IgD-negative memory B cell (primary cell): Measurements from ENCODE around the gene FSCN2. TPM values are rescaled to one million over a fixed set of nuclear protein-coding genes. Genes with fewer than 3 reads are reported as not detected.

Experiments used
- H3K27ac Mint-ChIP-seq, 3 donors: one replicate each; pipeline ENCODE4 v1.8.0; 2020 to 2022; ENCODE audit warnings: mild to moderate bottlenecking in 3 of 3, mixed read lengths in 3 of 3, moderate library complexity in 1 of 3
- H3K27me3 Mint-ChIP-seq: one replicate; pipeline ENCODE4 v1.8.0; 2021; ENCODE audit warnings: mixed read lengths
- H3K36me3 Mint-ChIP-seq: one replicate; pipeline ENCODE4 v1.8.0; 2020; ENCODE audit warnings: mild to moderate bottlenecking, mixed read lengths
- H3K4me1 Mint-ChIP-seq, 3 donors: one replicate each; pipeline ENCODE4 v1.8.0; 2020 to 2022; ENCODE audit warnings: mixed read lengths in 3 of 3, mild to moderate bottlenecking in 1 of 3
- H3K4me3 Mint-ChIP-seq, 4 donors: one replicate each; pipeline ENCODE4 v1.8.0; 2020 to 2022; ENCODE audit warnings: mild to moderate bottlenecking in 4 of 4, mixed read lengths in 4 of 4, moderate library complexity in 3 of 4
- H3K9me3 Mint-ChIP-seq, 3 donors: one replicate each; pipeline ENCODE4 v1.8.0; 2020 to 2021; ENCODE audit warnings: mixed read lengths in 3 of 3, mild to moderate bottlenecking in 1 of 3
- polyA plus RNA-seq: library from polyadenylated mRNA; unstranded; fragments of 300-500 nt; fragmentation: Illumina TruSeq; gene quantifications from one replicate; pipeline ENCODE4 v1.2.3, GENCODE V29; 2021

The FSCN2 gene
- polyA plus RNA-seq, 1 donor from 2014 or later, result 0.83 TPM

DNA sequence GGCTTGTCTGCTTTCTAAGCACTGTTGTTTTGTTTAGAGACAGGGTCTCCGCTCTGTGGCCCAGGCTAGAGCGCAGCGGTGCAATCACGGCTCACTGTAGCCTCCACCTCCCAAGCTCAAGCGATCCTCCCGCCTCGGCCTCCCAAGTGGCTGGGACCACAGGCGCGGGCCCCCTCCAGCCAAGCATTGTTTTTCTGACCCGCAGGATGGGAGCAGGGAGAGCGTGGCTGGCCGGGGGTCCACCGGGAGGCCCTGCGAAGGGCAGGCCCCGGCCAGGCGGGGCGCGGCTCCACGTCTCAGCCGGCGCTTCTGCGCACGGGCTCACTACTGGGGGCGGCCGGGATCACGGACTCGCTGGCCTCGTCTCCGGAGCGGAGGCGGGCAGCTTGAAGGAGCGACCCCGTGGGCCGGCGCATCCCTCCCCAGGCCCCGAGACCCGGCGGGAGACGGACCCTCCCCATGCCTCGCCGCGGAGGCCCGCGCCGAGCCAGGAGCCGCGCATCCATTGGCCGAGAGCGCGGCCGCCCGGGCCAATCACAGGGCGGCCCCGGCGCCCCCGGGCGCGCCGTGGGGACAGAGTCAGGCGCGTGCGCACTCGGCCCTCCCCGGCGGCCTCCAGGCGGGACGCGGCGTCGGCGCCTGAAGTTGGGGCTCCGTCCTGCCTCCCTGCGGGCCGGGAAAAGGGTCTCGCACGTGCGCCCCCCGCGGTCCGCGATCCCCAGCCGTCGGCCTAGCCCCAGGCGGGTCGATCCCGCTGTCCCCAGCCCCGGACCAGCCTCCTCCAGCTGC is 40.5 kb upstream of the FSCN2 start:
- Mint-ChIP-seq H3K9me3 (no peaks in the 10 kb centered on the region), H3K27me3 (peaks cover 14% of the 10 kb centered on the region), H3K4me3 (peak overlapping the region in 3 of 4 donors; percentile 50 to 55 (median 51)), H3K36me3 (no peaks in the 10 kb centered on the region), H3K27ac (no peak overlapping the region), H3K4me1 (peaks cover 0 to 7% (median 5%) of the 10 kb centered on the region in 3 donors)

DNA sequence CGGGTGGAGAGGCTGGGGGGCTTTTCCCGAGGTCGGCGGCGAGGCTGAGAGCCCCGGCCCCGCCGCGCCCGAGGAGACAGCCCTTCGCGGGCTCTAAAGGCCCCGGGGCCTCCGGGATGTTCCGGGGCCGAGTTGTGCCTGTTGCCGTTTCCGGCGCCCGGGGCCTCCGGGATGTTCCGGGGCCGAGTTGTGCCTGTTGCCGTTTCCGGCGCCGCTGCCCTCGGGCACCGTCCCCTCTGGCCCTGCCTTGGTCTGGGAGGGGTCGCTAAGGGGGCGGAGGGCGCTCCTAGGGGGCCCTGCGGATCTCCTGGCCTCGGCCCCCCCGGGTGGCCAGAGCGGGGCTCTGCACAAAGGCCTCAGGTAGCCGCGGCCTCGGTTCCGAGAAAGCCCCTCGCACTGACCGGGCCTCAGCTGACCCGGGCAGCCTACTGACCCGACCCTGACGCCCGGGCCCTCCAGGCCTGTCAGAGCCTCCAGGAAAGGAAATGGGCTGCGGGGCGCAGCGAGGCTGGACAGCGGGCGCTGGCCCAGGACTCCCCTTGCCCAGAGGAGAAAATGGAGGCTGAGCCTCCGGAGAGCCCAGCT is 39.8 kb upstream of the FSCN2 start:
- no peaks in the 10 kb centered on the region for H3K36me3 Mint-ChIP-seq
- H3K27ac Mint-ChIP-seq, result no peak overlapping the region
- peaks cover 14% of the 10 kb centered on the region for H3K27me3 Mint-ChIP-seq
- H3K4me1 Mint-ChIP-seq, result peaks cover 0 to 4% (median 2%) of the 10 kb centered on the region in 3 donors
- no peak overlapping the region for H3K4me3 Mint-ChIP-seq
- H3K9me3 Mint-ChIP-seq, result no peaks in the 10 kb centered on the region

DNA sequence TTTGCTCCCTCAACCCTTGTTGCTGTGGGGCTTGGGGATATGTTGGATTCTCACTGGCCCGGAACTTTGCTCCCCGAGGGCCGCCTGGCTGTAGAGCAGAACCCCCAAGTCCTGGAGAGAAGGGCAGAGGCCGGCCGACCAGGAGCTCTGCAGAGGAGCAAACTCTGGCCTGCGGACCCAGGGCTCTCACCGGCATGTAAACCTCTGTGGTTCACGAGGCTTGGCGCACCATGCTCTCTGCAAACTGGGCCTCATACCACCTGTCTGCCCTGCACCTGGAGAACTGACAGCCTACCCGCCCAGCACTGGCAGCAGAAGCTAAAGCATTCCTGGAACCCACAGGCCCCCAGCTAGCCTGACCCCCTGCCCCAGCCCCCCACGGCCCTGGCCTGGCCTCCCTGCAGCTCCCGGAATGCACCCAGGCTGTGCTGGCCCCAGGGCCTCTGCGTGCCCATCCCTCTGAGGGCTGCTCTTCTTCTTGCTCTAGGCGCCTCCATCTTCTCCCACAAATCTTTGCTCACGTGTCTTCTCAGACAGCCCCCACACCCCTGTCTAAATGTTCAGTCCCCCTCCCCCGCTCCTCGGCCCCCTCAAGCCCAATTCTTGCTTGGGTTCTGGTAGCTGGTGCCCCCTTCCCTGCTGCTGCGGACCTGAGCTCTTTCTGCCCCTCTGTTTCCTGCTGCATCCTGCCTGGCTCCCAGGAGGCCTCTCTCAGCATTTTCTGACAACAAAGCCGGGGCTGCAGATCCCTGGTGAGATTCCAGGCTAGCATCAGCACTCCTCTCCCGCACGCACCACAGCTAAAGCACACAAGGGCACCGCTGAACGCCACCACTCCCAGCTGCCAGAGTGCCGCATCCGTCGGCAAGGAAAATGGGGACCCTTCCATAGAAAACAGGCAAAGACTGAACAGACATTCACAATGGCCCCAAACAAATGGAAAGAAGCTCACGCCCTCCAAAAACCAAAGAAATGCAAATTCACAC is 38.9 kb upstream of the FSCN2 start:
- H3K9me3 Mint-ChIP-seq, result no peaks in the 10 kb centered on the region
- peaks cover 20% of the 10 kb centered on the region for H3K27me3 Mint-ChIP-seq
- H3K4me3 Mint-ChIP-seq, result peak overlapping the region; percentile 31 to 78 (median 61)
- H3K36me3 Mint-ChIP-seq, result no peaks in the 10 kb centered on the region
- H3K27ac Mint-ChIP-seq, result peak overlapping the region in 2 of 3 donors; percentile 78 to 87
- H3K4me1 Mint-ChIP-seq, result peaks cover 0 to 4% (median 2%) of the 10 kb centered on the region in 3 donors

DNA sequence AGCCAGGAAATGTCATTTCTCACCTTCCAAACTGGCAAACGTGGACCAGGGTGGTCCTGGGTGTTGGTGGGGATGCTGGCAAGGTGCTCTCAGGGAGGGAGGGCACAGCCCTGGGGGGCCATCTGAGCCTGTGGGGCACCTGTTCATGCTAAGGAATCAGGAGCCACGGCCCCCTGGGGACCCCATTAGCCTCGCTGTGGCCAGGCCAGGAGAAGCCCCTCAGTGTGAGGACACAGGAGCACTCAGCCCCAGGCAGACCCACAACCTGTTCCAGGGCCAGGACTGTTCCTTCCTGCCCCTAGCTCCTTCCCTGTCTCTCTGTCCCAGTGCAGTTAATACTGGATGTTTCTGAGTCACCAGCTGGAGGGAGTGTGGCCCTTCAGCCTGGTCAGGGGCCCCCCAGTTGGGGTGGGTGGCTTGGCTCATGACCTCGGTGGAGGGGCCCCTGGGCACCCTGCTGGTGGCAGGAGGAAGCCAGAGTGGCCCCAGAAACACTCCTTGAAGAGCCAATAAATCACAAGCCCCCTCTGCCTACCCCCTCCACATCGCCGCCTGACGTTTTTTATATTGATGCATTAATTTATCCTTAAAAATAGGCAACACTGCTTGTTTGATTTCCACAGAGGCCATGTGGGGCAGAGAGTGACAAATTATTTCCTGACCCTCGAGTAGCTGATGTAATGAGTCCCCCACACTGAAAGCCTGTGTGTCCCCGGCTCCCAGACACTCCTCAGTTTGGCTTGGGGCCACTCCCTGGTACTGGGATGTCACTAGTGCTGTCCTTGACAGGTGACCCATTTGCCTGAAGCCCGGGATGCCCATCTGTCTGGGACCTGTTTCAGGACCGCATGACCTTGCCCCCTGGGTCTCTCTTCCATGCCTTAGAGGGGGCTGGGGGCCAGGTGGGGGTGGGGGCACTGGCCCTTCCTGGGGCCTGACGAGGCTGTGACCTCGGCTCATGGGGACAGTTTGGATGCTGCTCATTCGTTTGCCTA is 37.9 kb upstream of the FSCN2 start:
- H3K4me1 Mint-ChIP-seq, result peaks cover 0 to 4% (median 2%) of the 10 kb centered on the region in 3 donors
- H3K27ac Mint-ChIP-seq, result peak overlapping the region in 2 of 3 donors; percentile 78 to 87
- H3K36me3 Mint-ChIP-seq, result no peaks in the 10 kb centered on the region
- peaks cover 23% of the 10 kb centered on the region for H3K27me3 Mint-ChIP-seq
- peak overlapping the region in 3 of 4 donors; percentile 39 to 72 (median 65) for H3K4me3 Mint-ChIP-seq
- H3K9me3 Mint-ChIP-seq, result no peaks in the 10 kb centered on the region

DNA sequence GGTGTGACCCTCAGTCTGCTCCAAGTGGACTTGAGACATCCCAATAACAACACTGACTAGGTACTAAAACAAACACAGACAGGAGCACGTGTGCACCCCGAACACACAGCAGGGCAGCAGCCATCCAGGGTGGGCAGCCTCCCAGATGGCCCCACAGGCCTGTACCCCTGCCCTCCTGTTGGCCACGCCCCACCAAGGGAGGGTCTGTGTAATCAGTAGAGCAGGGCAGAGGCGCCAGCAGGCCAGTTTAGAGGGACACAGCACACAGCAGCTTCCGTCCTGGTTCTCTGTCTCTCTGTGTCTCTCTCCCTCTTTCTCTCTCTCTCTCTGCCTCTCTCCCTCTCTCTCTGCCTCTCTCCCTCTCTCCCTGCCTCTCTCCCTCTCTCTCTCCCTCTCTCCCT is 37.0 kb upstream of the FSCN2 start:
- H3K27me3 Mint-ChIP-seq, result peaks cover 23% of the 10 kb centered on the region
- peak overlapping the region in 1 of 3 donors; percentile 19 for H3K27ac Mint-ChIP-seq
- peak overlapping the region in 1 of 4 donors; percentile 72 for H3K4me3 Mint-ChIP-seq
- H3K9me3 Mint-ChIP-seq, result no peaks in the 10 kb centered on the region
- peaks cover 0 to 2% (median 2%) of the 10 kb centered on the region in 3 donors for H3K4me1 Mint-ChIP-seq
- H3K36me3 Mint-ChIP-seq, result no peaks in the 10 kb centered on the region

DNA sequence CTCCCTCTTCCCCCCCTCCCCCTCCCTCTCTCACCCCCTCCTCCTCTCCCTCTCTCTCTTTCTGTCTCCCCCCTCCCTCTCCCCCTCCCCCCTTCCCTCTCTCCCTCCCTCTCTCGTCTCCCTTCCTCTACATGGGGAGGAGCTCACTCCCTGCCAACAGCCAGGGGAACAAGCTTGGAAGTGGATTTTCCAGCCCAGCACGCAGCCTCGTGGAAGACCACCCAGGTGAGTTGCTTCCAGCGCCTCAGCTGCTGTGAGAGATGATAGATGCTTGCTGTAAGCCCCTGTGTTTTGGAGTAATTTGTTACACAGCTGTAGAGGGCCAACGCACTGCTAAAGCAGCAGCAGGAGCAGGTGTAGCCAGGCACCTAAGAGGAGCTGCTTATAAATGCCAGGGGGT is 36.4 kb upstream of the FSCN2 start:
- Mint-ChIP-seq H3K27me3 (peaks cover 23% of the 10 kb centered on the region), H3K27ac (no peak overlapping the region), H3K4me1 (peaks cover 0 to 2% (median 0%) of the 10 kb centered on the region in 3 donors), H3K9me3 (no peaks in the 10 kb centered on the region), H3K36me3 (no peaks in the 10 kb centered on the region), H3K4me3 (no peak overlapping the region)

DNA sequence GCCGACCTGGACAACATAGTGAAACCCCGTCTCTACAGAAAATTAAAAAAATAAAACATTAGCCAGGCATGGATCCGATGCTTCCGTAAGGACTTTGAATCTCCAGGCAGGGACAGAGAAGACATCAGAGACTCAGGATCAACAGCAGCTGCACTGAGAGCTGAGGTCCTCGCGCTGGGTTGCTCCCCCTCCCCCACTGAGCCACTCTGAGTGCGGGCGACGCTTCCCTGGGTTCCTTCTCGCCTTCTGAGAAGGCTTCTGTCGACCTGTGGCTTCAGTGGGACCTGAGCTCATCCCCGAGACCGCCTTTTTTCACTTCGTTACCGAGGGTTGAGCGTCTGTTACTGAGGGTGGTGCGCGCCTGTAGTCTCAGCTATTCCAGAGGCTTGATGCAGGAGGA is 36.0 kb upstream of the FSCN2 start:
- Mint-ChIP-seq H3K4me3 (no peak overlapping the region), H3K4me1 (peaks cover 0 to 2% (median 0%) of the 10 kb centered on the region in 3 donors), H3K36me3 (no peaks in the 10 kb centered on the region), H3K27ac (no peak overlapping the region), H3K9me3 (no peaks in the 10 kb centered on the region), H3K27me3 (peaks cover 23% of the 10 kb centered on the region)

DNA sequence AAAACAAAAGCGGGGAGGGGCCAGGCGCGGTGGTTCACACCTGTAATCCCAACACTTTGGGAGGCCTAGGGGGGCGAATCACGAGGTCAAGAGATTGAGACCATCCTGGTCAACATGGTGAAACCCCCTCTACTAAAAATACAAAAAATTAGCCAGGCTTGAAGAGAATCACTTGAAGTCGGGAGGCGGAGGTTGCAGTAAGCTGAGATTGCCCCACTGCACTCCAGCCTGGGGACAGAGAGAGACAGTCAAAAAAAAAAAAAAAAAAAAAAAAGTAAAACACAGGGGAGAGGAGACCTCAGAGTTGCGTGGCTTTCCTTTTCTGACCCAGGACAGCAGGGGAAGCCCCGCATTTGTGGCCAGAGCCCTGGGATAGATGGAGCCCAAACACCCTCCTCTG is 35.5 kb upstream of the FSCN2 start:
- no peaks in the 10 kb centered on the region for H3K9me3 Mint-ChIP-seq

DNA sequence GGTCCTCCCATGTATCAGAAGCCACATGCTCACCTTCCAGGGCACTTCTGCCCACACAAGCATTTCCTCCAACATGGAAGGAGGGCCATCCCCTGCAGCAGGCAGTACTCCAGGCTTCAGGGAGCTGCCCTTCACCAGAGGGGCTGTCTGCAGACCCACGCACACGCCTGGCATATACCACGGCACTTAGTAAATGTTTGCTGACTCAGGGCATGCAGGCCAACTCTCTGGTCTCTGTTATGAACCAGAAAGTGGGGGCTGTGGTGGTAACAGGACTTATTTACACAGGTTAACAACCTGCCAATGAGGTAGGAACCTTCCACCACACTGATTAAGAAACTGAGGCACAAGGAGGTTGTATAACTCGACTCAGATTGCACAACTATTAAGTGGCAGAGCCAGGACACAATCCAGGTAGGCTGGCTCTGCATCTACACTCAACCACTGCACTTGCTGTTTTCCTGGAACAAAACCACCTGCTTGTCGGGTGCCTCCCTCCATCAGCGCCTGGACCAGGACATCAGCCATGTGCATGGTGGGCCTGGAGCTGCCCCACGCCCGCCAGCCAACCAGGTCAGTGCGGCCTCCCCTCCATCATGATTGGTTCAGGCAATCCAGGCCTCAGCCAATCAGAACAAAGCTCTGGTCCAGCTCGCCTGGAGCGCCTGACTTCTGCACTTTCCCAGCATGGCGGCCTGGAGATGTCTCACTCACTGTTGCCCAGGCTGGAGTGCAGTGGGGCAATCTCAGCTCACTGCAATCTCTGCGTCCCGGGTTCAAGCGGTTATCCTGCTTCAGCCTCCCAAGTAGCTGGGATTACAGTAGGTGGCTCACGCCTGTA is 34.8 kb upstream of the FSCN2 start:
- H3K4me3 Mint-ChIP-seq, result peak overlapping the region in 1 of 4 donors; percentile 49
- no peak overlapping the region for H3K27ac Mint-ChIP-seq
- peaks cover 23% of the 10 kb centered on the region for H3K27me3 Mint-ChIP-seq
- H3K4me1 Mint-ChIP-seq, result peaks cover 0 to 2% (median 0%) of the 10 kb centered on the region in 3 donors
- no peaks in the 10 kb centered on the region for H3K9me3 Mint-ChIP-seq
- no peaks in the 10 kb centered on the region for H3K36me3 Mint-ChIP-seq

More for the DNA sequence above, 35.5 kb upstream of the FSCN2 start:
- Mint-ChIP-seq H3K36me3 (no peaks in the 10 kb centered on the region), H3K4me3 (no peak overlapping the region), H3K27ac (no peak overlapping the region), H3K4me1 (peaks cover 0 to 2% (median 0%) of the 10 kb centered on the region in 3 donors), H3K27me3 (peaks cover 23% of the 10 kb centered on the region)

DNA sequence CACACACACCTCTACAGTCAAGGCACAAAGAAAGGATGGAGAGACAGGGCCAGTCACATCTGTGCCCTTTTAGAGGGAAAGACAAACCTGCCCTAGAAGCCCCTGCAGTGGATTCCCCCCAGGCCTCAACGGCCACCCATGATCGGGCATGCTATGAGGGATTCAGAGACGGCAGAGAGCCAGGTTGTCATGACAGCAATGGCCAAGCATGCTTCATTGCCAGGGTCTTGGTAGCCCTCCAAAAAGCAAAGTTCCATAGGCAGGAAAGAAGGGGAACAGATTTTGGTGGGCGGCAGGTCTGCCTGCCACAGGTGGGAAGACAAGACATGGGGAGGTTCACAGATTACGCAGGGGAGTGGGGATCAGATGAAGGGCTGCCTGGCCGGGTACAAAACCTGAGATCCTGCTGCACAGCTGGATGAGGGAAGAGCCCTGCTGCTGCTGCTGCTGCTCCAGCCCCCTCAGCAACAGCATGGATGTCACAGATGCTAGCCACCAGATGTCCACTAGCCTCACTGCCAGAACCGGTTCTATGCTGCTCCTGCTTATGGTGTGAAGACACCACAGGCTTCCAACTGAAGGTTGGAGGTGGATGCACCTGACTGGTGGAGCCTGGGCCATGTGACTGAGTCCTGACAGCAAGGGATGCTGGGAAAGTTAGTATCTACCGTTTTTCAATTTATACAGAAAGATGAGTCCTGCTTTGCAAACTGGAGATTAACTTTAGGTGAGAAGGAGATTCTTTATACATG is 33.4 kb upstream of the FSCN2 start:
- Mint-ChIP-seq H3K9me3 (no peaks in the 10 kb centered on the region), H3K4me3 (no peak overlapping the region), H3K27me3 (peaks cover 19% of the 10 kb centered on the region), H3K36me3 (no peaks in the 10 kb centered on the region), H3K27ac (no peak overlapping the region), H3K4me1 (peaks cover 0 to 2% (median 0%) of the 10 kb centered on the region in 3 donors)

DNA sequence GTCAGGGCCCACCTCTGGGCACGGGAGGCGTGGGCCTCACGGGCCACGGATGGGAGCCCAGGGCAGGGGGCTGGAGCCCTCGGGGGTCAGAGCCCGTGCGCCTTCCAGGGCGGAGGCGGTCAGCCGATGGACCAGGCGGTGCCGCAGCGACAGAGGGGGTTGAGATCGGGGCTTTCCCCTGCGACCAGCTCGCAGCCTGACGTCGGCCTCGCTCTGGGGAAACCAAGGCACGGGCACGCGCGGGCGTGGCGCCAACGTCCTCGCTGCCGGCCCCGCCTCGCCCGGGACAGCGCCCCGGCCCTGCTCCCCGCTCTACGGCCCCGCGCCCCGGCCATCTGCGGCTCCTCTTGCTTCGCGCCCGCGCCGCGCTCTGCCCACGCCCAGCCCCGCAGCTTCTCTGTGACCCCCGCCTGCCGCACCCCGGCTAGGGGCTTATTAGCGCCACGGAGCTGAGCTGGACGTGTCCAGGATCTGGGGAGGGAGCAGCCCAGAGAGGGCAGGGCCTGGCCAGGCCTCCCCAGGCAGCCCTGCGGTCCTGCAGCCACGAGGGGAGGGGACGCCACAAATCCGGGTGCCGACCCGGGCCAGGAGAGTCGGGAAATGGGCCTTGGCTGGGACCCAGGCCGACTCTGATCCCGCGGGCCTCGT is 29.1 kb upstream of the FSCN2 start:
- no peaks in the 10 kb centered on the region for H3K9me3 Mint-ChIP-seq
- no peaks in the 10 kb centered on the region for H3K36me3 Mint-ChIP-seq
- peaks cover 5% of the 10 kb centered on the region for H3K27me3 Mint-ChIP-seq
- peaks cover 0 to 2% (median 0%) of the 10 kb centered on the region in 3 donors for H3K4me1 Mint-ChIP-seq
- no peak overlapping the region for H3K27ac Mint-ChIP-seq
- H3K4me3 Mint-ChIP-seq, result no peak overlapping the region

DNA sequence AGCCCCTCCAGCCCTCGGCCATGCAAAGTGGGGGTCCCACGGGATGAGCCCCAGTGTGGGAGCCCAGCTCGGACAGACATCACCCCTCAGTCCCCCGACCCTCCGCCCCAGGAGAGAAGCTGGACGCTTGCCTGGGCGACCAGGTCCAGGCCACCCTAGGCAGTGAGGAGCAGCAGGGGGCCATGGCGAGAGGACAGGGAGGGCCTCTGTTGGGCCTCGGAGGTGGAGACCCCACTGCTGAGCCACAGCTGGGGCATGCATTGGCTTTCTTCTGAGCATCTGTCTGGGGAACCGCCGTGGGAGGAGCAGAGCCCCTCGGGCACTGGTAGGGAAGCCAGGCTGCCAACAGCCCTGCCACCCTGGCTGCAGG is 28.6 kb upstream of the FSCN2 start:
- Mint-ChIP-seq H3K4me1 (peaks cover 0 to 2% (median 0%) of the 10 kb centered on the region in 3 donors), H3K27me3 (peaks cover 1% of the 10 kb centered on the region), H3K27ac (no peak overlapping the region), H3K36me3 (no peaks in the 10 kb centered on the region), H3K9me3 (no peaks in the 10 kb centered on the region), H3K4me3 (no peak overlapping the region)
